D721Med (cell line): Measurements from ENCODE around the gene TMEM131L.

Source experiments
- DNase-seq: peaks from one replicate; pipeline ENCODE4 v3.0.0; 2011; ENCODE audit warnings: low spot score; ENCODE audit not compliant: insufficient read length
- FAIRE-seq: peaks from 2 replicates; lab custom pipeline; 2011; peaks lifted over from hg19 to GRCh38; lab: Jason Lieb, UNC
- CTCF ChIP-seq: IDR thresholded peaks from 2 replicates; pipeline ENCODE4 v1.5.1; 2012; ENCODE audit warnings: mild to moderate bottlenecking, control low read depth; ENCODE audit not compliant: insufficient read depth; ENCODE audit errors: missing control alignments

TMEM131L gene

GRCh38 chr4:153486281-153487151 is 20.4 kb downstream of the TMEM131L start:
- no peak for DNase-seq
- no peak for TF ChIP-seq CTCF
- no peak for FAIRE-seq

GRCh38 chr4:153488006-153488891 is 22.1 kb downstream of the TMEM131L start:
- no peak for FAIRE-seq
- TF ChIP-seq CTCF, result no peak
- DNase-seq, result no peak

- no peak for TF ChIP-seq CTCF
- FAIRE-seq (no peak), DNase-seq (peak; percentile 58)
Observed at GRCh38 chr4:153489856-153490558, 23.8 kb downstream of the TMEM131L start.

- no peak for TF ChIP-seq CTCF
- DNase-seq (no peak), FAIRE-seq (no peak)
Observed at GRCh38 chr4:153490985-153491483, 24.9 kb downstream of the TMEM131L start.

- FAIRE-seq, result no peak
- no peak for TF ChIP-seq CTCF
- no peak for DNase-seq
Observed at GRCh38 chr4:153494562-153494961, 28.4 kb downstream of the TMEM131L start.

GRCh38 chr4:153495480-153496193 is 29.5 kb downstream of the TMEM131L start:
- DNase-seq (no peak), FAIRE-seq (no peak)
- no peak for TF ChIP-seq CTCF
